K562 (cell line): ENCODE measurements around the gene GBP7.

Source experiments
- CREB1 ChIP-seq, 2 experiments: sonication (generic) in 1 of 2; formaldehyde crosslinking in 1 of 2; IDR thresholded peaks; 2 replicates each; pipeline versions ENCODE4 v1.6.1 to v1.8.0; 2012 to 2022; ENCODE audit warnings: inconsistent platforms in 1 of 2, mild to moderate bottlenecking in 1 of 2, missing genetic modification reagents in 1 of 2, moderate library complexity in 1 of 2
- CXXC5 ChIP-seq: fragments of 250-450 bp; sonication (Bioruptor Pico); IDR thresholded peaks from 2 replicates; pipeline ENCODE4 v1.8.0; 2022; ENCODE audit warnings: inconsistent platforms, mild to moderate bottlenecking, moderate library complexity
- EGR1 ChIP-seq: fragments of 450-650 bp; conservative IDR thresholded peaks from 2 replicates; pipeline ENCODE4 v1.6.1; 2017; ENCODE audit warnings: mild to moderate bottlenecking
- FOS ChIP-seq: IDR thresholded peaks from 3 replicates; pipeline ENCODE4 v1.6.1; 2011; ENCODE audit not compliant: insufficient read length; ENCODE audit errors: extremely low read depth
- GTF2E2 ChIP-seq: fragments of 200-800 bp; sonication (Bioruptor generic); IDR thresholded peaks from 2 replicates; pipeline ENCODE4 v1.6.1; 2016; ENCODE audit warnings: missing genetic modification characterization, missing compliant biosample characterization
- HNRNPLL ChIP-seq: fragments of 200-400 bp; formaldehyde crosslinking; IDR thresholded peaks from 2 replicates; pipeline ENCODE4 v1.6.1; 2017; ENCODE audit warnings: low read length, low read depth, mild to moderate bottlenecking; ENCODE audit not compliant: poor library complexity, severe bottlenecking
- LARP7 ChIP-seq: fragments of 450-650 bp; IDR thresholded peaks from 2 replicates; pipeline ENCODE4 v1.6.1; 2016
- MAZ ChIP-seq, 2 experiments: fragments of 450-650 bp in 1 of 2; sonication (generic) in 1 of 2; formaldehyde crosslinking; IDR thresholded peaks in 1 of 2; conservative IDR thresholded peaks in 1 of 2; 2 replicates each; pipeline versions ENCODE4 v1.4.0 to v1.5.0; 2020; ENCODE audit warnings: mild to moderate bottlenecking in 1 of 2, missing genetic modification reagents in 1 of 2
- MXI1 ChIP-seq: IDR thresholded peaks from 2 replicates; pipeline ENCODE4 v1.6.1; 2011; ENCODE audit warnings: low read depth, mild to moderate bottlenecking, improper control_type of control experiment, low read length
- SIN3A ChIP-seq, 2 experiments: fragments of 150-350 bp in 1 of 2; IDR thresholded peaks; 2 replicates each; pipeline ENCODE4 v1.6.1; 2011 to 2016; ENCODE audit warnings: borderline replicate concordance in 2 of 2, low read depth in 2 of 2, low read length in 2 of 2, mild to moderate bottlenecking in 2 of 2, moderate library complexity in 2 of 2; ENCODE audit not compliant: control insufficient read depth in 1 of 2
- STAT5B ChIP-seq: fragments of 250-450 bp; sonication (Bioruptor Pico); IDR thresholded peaks from 2 replicates; pipeline ENCODE4 v1.8.0; 2021; ENCODE audit warnings: mild to moderate bottlenecking, inconsistent platforms
- TCFL5 ChIP-seq: fragments of 250-450 bp; sonication (Bioruptor Pico); conservative IDR thresholded peaks from 2 replicates; pipeline ENCODE4 v1.6.1; 2021; ENCODE audit warnings: mild to moderate bottlenecking, moderate library complexity, matching md5 sums
- YBX1 ChIP-seq: fragments of 450-650 bp; IDR thresholded peaks from 2 replicates; pipeline ENCODE4 v1.7.1; 2016; ENCODE audit warnings: mild to moderate bottlenecking
- TF ChIP-seq, protein P1 (sequence below): sonication (generic); formaldehyde crosslinking; IDR thresholded peaks from 2 replicates; pipeline ENCODE4 v1.9.0; 2022; ENCODE audit warnings: mild to moderate bottlenecking, missing genetic modification reagents

- TF ChIP-seq GTF2E2 (tag) (no peak), EGR1 (no peak), MAZ (CRISPR knock-in tag; conservative IDR thresholded peaks at IDR 0.05 in 1 of 2, IDR thresholded peaks at IDR 0.05 in 1 of 2) (no peak), YBX1 (no peak), HNRNPLL (no peak), SIN3A (IDR thresholded peaks at IDR 0.05; ENCODE audit: borderline replicate concordance in 2 of 2, control insufficient read depth in 1 of 2, low read depth in 2 of 2, low read length in 2 of 2) (no peak), MXI1 (no peak), CREB1 (IDR thresholded peaks at IDR 0.05) (no peak), CREB1 (CRISPR knock-in tag; IDR thresholded peaks at IDR 0.05) (no peak), STAT5B (CRISPR knock-in tag) (no peak), TCFL5 (CRISPR knock-in tag) (no peak), LARP7 (no peak), FOS (no peak), CXXC5 (no peak)
- TF ChIP-seq, protein P1, sequence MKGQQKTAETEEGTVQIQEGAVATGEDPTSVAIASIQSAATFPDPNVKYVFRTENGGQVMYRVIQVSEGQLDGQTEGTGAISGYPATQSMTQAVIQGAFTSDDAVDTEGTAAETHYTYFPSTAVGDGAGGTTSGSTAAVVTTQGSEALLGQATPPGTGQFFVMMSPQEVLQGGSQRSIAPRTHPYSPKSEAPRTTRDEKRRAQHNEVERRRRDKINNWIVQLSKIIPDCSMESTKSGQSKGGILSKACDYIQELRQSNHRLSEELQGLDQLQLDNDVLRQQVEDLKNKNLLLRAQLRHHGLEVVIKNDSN (CRISPR knock-in tag) = no peak
Measured at GRCh38 chr1:89087241-89087640, 88.6 kb downstream of the GBP7 start.
